Liver (tissue), 9 donors: ENCODE data around the gene ANKRD44. TPM values are rescaled to one million over a fixed set of nuclear protein-coding genes. Genes with fewer than 3 reads are reported as not detected.

Source experiments
- DNase-seq: peaks from one replicate; pipeline ENCODE4 v3.0.0-alpha.2; 2017; ENCODE audit warnings: low spot score
- H3K27ac ChIP-seq, 2 donors: one replicate each; pipeline ENCODE4 v1.7.0; 2013; ENCODE audit warnings: inconsistent platforms in 2 of 2, low read length in 2 of 2, control low read depth in 1 of 2, low read depth in 1 of 2, mild to moderate bottlenecking in 1 of 2
- H3K27me3 ChIP-seq, 4 donors: one replicate each; pipeline versions ENCODE4 v1.6.1 to v1.7.0; 2013; ENCODE audit warnings: low read length in 3 of 4, inconsistent platforms in 1 of 4, mild to moderate bottlenecking in 1 of 4, moderate library complexity in 1 of 4; ENCODE audit not compliant: control insufficient read depth in 4 of 4, insufficient read depth in 4 of 4
- H3K36me3 ChIP-seq, 4 donors: one replicate each; pipeline versions ENCODE4 v1.6.1 to v1.7.0; 2013; ENCODE audit warnings: low read length in 3 of 4, mild to moderate bottlenecking in 3 of 4, low read depth in 1 of 4, moderate library complexity in 1 of 4; ENCODE audit not compliant: control insufficient read depth in 4 of 4, insufficient read depth in 3 of 4
- H3K4me1 ChIP-seq, 4 donors: one replicate each; pipeline versions ENCODE4 v1.6.1 to v1.7.0; 2013; ENCODE audit warnings: low read length in 3 of 4, mild to moderate bottlenecking in 3 of 4, moderate library complexity in 1 of 4; ENCODE audit not compliant: control insufficient read depth in 4 of 4, insufficient read depth in 4 of 4
- H3K4me3 ChIP-seq, 3 donors: one replicate each; pipeline versions ENCODE4 v1.6.1 to v1.7.0; 2013; ENCODE audit warnings: low read length in 3 of 3, control low read depth in 1 of 3, low read depth in 1 of 3, mild to moderate bottlenecking in 1 of 3
- H3K9ac ChIP-seq, 2 donors: one replicate each; pipeline ENCODE4 v1.7.0; 2013; ENCODE audit warnings: low read length in 2 of 2, mild to moderate bottlenecking in 2 of 2, moderate library complexity in 2 of 2, control low read depth in 1 of 2, low read depth in 1 of 2
- H3K9me3 ChIP-seq, 4 donors: one replicate each; pipeline versions ENCODE4 v1.6.1 to v1.7.0; 2013; ENCODE audit warnings: low read length in 3 of 4; ENCODE audit not compliant: control insufficient read depth in 4 of 4
- EGR1 ChIP-seq, 2 donors: IDR thresholded peaks; 2 replicates each; pipeline ENCODE4 v1.6.1; 2016 to 2018; ENCODE audit warnings: antibody characterized with exemption in 2 of 2, low read depth in 2 of 2
- FOXA1 ChIP-seq: IDR thresholded peaks from 2 replicates; pipeline ENCODE4 v1.6.1; 2016; ENCODE audit warnings: antibody characterized with exemption
- FOXA2 ChIP-seq: IDR thresholded peaks from 2 replicates; pipeline ENCODE4 v1.6.1; 2016; ENCODE audit warnings: antibody characterized with exemption
- GABPA ChIP-seq, 2 donors: IDR thresholded peaks in 1 of 2; conservative IDR thresholded peaks in 1 of 2; 2 replicates each; pipeline ENCODE4 v1.6.1; 2016; ENCODE audit warnings: antibody characterized with exemption in 2 of 2, mild to moderate bottlenecking in 1 of 2, moderate library complexity in 1 of 2
- HNF4A ChIP-seq, 2 donors: conservative IDR thresholded peaks; 2 replicates each; pipeline ENCODE4 v1.6.1; 2016; ENCODE audit warnings: antibody characterized with exemption in 2 of 2, mild to moderate bottlenecking in 2 of 2
- HNF4G ChIP-seq: IDR thresholded peaks from 2 replicates; pipeline ENCODE4 v1.6.1; 2016; ENCODE audit warnings: antibody characterized with exemption
- JUND ChIP-seq, 2 donors: IDR thresholded peaks; 2 replicates each; pipeline ENCODE4 v1.6.1; 2016; ENCODE audit warnings: antibody characterized with exemption in 2 of 2
- NR2F2 ChIP-seq: IDR thresholded peaks from 2 replicates; pipeline ENCODE4 v1.6.1; 2016; ENCODE audit warnings: antibody characterized with exemption
- RAD21 ChIP-seq, 2 donors: IDR thresholded peaks; 2 replicates each; pipeline ENCODE4 v1.6.1; 2016; ENCODE audit warnings: antibody characterized with exemption in 2 of 2, mild to moderate bottlenecking in 2 of 2
- RXRA ChIP-seq, 2 donors: IDR thresholded peaks; 2 replicates each; pipeline ENCODE4 v1.6.1; 2017 to 2018; ENCODE audit warnings: antibody characterized with exemption in 2 of 2, mild to moderate bottlenecking in 1 of 2
- SP1 ChIP-seq: IDR thresholded peaks from 2 replicates; pipeline ENCODE4 v1.6.1; 2018; ENCODE audit warnings: antibody characterized with exemption, mild to moderate bottlenecking
- TAF1 ChIP-seq: conservative IDR thresholded peaks from 2 replicates; pipeline ENCODE4 v1.6.1; 2016; ENCODE audit warnings: antibody characterized with exemption, mild to moderate bottlenecking
- YY1 ChIP-seq: IDR thresholded peaks from 2 replicates; pipeline ENCODE4 v1.6.1; 2016; ENCODE audit warnings: antibody characterized with exemption, mild to moderate bottlenecking
- WGBS: extraction: QIAGEN DNeasy Blood & Tissue Kit; methylation state at CpG from one replicate; pipeline ENCODE4 v1.1.7; 2013; 5-methylcytosine and 5-hydroxymethylcytosine counted together
- polyA plus RNA-seq, 2 donors: library from polyadenylated mRNA; stranded (reverse) in 1 of 2; unstranded in 1 of 2; fragments of 200-250 nt in 1 of 2; fragments of >200 nt in 1 of 2; fragmentation: Nextera tagmentation in 1 of 2; extraction: Ambion mirVana in 1 of 2; gene quantifications; one replicate each; pipeline versions ENCODE4 v1.2.1 to v1.2.3, GENCODE V29; 2013 to 2015
- total RNA-seq, 2 donors: library from RNA; depleted of rRNA; stranded (reverse); fragments of >200 nt; gene quantifications; one replicate each; pipeline ENCODE4 v1.2.3, GENCODE V29; 2014
- TF ChIP-seq, protein P1 (sequence below): IDR thresholded peaks from 2 replicates; pipeline ENCODE4 v1.6.1; 2016; ENCODE audit warnings: antibody characterized with exemption
- TF ChIP-seq, protein P2 (sequence below): IDR thresholded peaks from 2 replicates; pipeline ENCODE4 v1.6.1; 2016; ENCODE audit warnings: antibody characterized with exemption, mild to moderate bottlenecking
- TF ChIP-seq, protein P3 (sequence below): fragments of 150-350 bp; IDR thresholded peaks from 2 replicates; pipeline ENCODE4 v1.5.1; 2017; ENCODE audit warnings: improper control_type of control experiment, low read depth, low read length; ENCODE audit not compliant: missing input control
- donor health status: healthy.
- donor health status: healthy.
- donor health status: healthy.
- donor health status: healthy.
- donor health status: healthy.

The ANKRD44 gene
- total and polyA plus RNA-seq, 4 donors = 3.8 to 18.2 (median 6.8) TPM

DNA sequence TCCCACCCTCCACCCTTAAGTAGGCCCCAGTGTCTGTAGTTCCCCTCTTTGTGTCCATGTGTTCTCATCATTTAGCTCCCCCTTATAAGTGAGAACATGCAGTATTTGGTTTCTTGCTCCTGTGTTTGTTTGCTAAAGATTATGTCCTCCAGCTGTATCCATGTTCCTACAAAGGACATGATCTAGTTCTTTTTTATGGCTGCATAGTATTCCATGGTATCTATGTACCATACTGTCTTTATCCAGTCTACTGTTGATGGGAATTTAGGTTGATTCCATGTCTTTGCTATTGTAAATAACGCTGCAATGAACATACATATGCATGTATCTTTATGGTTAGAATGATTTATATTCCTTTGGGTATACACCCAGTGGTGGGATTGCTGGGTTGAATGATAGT, 233.9 kb downstream of the ANKRD44 start (continued):
- TF ChIP-seq RAD21 (IDR thresholded peaks at IDR 0.05) = no peak
- TF ChIP-seq YY1 = no peak
- TF ChIP-seq EGR1 (IDR thresholded peaks at IDR 0.05; ENCODE audit: low read depth in 2 of 2) = no peak
- TF ChIP-seq HNF4G = no peak

DNA sequence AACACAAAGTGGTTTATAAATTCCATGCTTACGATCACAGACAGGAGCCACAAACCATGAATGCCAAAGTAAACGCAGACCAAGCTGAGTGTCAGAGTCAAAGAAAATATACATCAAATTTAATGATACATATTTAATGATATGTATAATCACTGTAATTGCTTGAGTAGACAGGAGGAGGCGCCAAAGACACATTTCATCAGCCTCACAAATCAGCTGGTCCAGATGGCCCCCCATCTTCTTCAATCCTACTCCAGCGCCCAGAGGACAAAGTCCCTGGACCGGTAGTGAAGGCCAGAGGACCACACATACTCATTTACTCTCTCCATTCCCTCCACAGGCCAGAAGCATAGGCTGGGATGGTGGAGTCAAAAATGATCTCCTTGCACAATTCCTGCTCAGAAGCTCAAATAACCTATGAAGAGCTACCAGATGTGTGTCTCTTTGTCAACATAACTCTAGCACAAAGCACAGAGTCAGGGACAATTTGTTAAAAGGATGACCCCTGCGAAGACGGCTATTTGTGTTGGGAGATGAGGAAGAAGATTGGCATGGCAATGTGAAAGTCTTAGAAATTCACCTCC, 234.7 kb downstream of the ANKRD44 start:
- H3K36me3 ChIP-seq = peaks cover 0 to 5% (median 4%) of the 10 kb centered on the region in 4 donors
- H3K27ac ChIP-seq = no peak overlapping the region
- WGBS = 92% methylated on average over 7 of the region's 7 CpGs

DNA sequence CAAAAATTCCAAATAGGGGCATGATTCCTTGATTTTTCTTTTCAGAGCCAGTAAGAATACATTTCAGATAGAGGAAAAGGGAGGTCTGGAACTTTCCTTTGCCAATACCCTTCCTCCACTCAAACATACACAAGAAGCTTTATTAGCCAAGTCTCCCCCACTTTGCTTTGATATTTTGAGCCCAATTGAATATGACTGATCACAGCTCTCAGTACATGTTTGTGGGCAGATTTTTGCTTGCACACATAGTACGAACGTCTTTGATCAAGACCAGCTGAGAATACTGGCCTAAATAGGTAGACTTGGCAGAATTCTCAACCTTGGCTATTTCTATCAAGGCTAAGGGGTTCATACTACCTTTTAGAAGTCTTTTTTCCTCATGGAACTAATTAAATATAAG, 235.3 kb downstream of the ANKRD44 start:
- DNase-seq = no peak
- Histone ChIP-seq H3K4me3 (no peak overlapping the region), H3K27me3 (no peaks in the 10 kb centered on the region), H3K27ac (no peak overlapping the region), H3K9me3 (no peaks in the 10 kb centered on the region), H3K4me1 (peaks cover 0 to 8% (median 2%) of the 10 kb centered on the region in 4 donors), H3K9ac (no peak overlapping the region), H3K36me3 (peaks cover 0 to 5% (median 4%) of the 10 kb centered on the region in 4 donors)
- 91% methylated on average over 2 of the region's 2 CpGs for WGBS
- no peak for TF ChIP-seq RXRA (IDR thresholded peaks at IDR 0.05)
- TF ChIP-seq, protein P1, sequence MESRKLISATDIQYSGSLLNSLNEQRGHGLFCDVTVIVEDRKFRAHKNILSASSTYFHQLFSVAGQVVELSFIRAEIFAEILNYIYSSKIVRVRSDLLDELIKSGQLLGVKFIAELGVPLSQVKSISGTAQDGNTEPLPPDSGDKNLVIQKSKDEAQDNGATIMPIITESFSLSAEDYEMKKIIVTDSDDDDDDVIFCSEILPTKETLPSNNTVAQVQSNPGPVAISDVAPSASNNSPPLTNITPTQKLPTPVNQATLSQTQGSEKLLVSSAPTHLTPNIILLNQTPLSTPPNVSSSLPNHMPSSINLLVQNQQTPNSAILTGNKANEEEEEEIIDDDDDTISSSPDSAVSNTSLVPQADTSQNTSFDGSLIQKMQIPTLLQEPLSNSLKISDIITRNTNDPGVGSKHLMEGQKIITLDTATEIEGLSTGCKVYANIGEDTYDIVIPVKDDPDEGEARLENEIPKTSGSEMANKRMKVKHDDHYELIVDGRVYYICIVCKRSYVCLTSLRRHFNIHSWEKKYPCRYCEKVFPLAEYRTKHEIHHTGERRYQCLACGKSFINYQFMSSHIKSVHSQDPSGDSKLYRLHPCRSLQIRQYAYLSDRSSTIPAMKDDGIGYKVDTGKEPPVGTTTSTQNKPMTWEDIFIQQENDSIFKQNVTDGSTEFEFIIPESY = no peak
- TF ChIP-seq YY1 = no peak
- TF ChIP-seq, protein P2, sequence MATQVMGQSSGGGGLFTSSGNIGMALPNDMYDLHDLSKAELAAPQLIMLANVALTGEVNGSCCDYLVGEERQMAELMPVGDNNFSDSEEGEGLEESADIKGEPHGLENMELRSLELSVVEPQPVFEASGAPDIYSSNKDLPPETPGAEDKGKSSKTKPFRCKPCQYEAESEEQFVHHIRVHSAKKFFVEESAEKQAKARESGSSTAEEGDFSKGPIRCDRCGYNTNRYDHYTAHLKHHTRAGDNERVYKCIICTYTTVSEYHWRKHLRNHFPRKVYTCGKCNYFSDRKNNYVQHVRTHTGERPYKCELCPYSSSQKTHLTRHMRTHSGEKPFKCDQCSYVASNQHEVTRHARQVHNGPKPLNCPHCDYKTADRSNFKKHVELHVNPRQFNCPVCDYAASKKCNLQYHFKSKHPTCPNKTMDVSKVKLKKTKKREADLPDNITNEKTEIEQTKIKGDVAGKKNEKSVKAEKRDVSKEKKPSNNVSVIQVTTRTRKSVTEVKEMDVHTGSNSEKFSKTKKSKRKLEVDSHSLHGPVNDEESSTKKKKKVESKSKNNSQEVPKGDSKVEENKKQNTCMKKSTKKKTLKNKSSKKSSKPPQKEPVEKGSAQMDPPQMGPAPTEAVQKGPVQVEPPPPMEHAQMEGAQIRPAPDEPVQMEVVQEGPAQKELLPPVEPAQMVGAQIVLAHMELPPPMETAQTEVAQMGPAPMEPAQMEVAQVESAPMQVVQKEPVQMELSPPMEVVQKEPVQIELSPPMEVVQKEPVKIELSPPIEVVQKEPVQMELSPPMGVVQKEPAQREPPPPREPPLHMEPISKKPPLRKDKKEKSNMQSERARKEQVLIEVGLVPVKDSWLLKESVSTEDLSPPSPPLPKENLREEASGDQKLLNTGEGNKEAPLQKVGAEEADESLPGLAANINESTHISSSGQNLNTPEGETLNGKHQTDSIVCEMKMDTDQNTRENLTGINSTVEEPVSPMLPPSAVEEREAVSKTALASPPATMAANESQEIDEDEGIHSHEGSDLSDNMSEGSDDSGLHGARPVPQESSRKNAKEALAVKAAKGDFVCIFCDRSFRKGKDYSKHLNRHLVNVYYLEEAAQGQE = no peak
- TF ChIP-seq, protein P3, sequence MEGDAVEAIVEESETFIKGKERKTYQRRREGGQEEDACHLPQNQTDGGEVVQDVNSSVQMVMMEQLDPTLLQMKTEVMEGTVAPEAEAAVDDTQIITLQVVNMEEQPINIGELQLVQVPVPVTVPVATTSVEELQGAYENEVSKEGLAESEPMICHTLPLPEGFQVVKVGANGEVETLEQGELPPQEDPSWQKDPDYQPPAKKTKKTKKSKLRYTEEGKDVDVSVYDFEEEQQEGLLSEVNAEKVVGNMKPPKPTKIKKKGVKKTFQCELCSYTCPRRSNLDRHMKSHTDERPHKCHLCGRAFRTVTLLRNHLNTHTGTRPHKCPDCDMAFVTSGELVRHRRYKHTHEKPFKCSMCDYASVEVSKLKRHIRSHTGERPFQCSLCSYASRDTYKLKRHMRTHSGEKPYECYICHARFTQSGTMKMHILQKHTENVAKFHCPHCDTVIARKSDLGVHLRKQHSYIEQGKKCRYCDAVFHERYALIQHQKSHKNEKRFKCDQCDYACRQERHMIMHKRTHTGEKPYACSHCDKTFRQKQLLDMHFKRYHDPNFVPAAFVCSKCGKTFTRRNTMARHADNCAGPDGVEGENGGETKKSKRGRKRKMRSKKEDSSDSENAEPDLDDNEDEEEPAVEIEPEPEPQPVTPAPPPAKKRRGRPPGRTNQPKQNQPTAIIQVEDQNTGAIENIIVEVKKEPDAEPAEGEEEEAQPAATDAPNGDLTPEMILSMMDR = no peak
- TF ChIP-seq HNF4G = no peak
- no peak for TF ChIP-seq TAF1
- no peak for TF ChIP-seq FOXA2
- no peak for TF ChIP-seq RAD21 (IDR thresholded peaks at IDR 0.05)
- TF ChIP-seq GABPA (IDR thresholded peaks at IDR 0.05 in 1 of 2, conservative IDR thresholded peaks at IDR 0.05 in 1 of 2) = no peak
- no peak for TF ChIP-seq EGR1 (IDR thresholded peaks at IDR 0.05; ENCODE audit: low read depth in 2 of 2)
- TF ChIP-seq SP1 = no peak
- TF ChIP-seq FOXA1 = no peak
- TF ChIP-seq JUND (IDR thresholded peaks at IDR 0.05) = no peak
- no peak for TF ChIP-seq NR2F2
- TF ChIP-seq HNF4A (conservative IDR thresholded peaks at IDR 0.05) = no peak

More for the DNA sequence above, 234.7 kb downstream of the ANKRD44 start:
- TF ChIP-seq EGR1 (IDR thresholded peaks at IDR 0.05; ENCODE audit: low read depth in 2 of 2) (no peak), RAD21 (IDR thresholded peaks at IDR 0.05) (peak in 1 of 2 donors; percentile 46)
- TF ChIP-seq, protein P3 = peak; percentile 18
- no peak overlapping the region for H3K4me3 ChIP-seq
- DNase-seq = no peak
- peaks cover 0 to 8% (median 2%) of the 10 kb centered on the region in 4 donors for H3K4me1 ChIP-seq
- H3K9me3 ChIP-seq = no peaks in the 10 kb centered on the region
- no peaks in the 10 kb centered on the region for H3K27me3 ChIP-seq
- H3K9ac ChIP-seq = no peak overlapping the region
